ENCODE results near the gene DMRTC2. TPM values are rescaled to one million over a fixed set of nuclear protein-coding genes. Genes with fewer than 3 reads are reported as not detected.

DMRTC2 gene
- total RNA-seq, 2 donors from 2014 or later: not detected

GRCh38 chr19:41883821-41884733 is 39.2 kb downstream of the DMRTC2 start:
- Mint-ChIP-seq H3K9me3 (no peaks in the 10 kb centered on the region), H3K4me3 (peak overlapping the region; percentile 80), H3K36me3 (ENCODE audit: low read depth) (peaks cover 64% of the 10 kb centered on the region), H3K27me3 (no peaks in the 10 kb centered on the region), H3K27ac (peak overlapping the region; percentile 83), H3K4me1 (peaks cover 37% of the 10 kb centered on the region)
- ATAC-seq (replicated peaks): peak; percentile 73

GRCh38 chr19:41886761-41887710 is 42.2 kb downstream of the DMRTC2 start:
- Mint-ChIP-seq H3K9me3 (no peaks in the 10 kb centered on the region), H3K4me3 (peak overlapping the region; percentile 80), H3K4me1 (peaks cover 47% of the 10 kb centered on the region), H3K27ac (peak overlapping the region; percentile 83), H3K36me3 (ENCODE audit: low read depth) (peaks cover 90% of the 10 kb centered on the region), H3K27me3 (no peaks in the 10 kb centered on the region)
- peak; percentile 67 for ATAC-seq (replicated peaks)

GRCh38 chr19:41887711-41888382 is 43.0 kb downstream of the DMRTC2 start:
- peak overlapping the region; percentile 83 for H3K27ac Mint-ChIP-seq
- H3K36me3 Mint-ChIP-seq (ENCODE audit: low read depth): peaks cover 89% of the 10 kb centered on the region
- peaks cover 40% of the 10 kb centered on the region for H3K4me1 Mint-ChIP-seq
- ATAC-seq (replicated peaks): peak; percentile 74
- peak overlapping the region; percentile 80 for H3K4me3 Mint-ChIP-seq
- no peaks in the 10 kb centered on the region for H3K27me3 Mint-ChIP-seq
- no peaks in the 10 kb centered on the region for H3K9me3 Mint-ChIP-seq

GRCh38 chr19:41888926-41889325 is 44.1 kb downstream of the DMRTC2 start:
- peak overlapping the region; percentile 80 for H3K4me3 Mint-ChIP-seq
- H3K9me3 Mint-ChIP-seq: no peaks in the 10 kb centered on the region
- peaks cover 40% of the 10 kb centered on the region for H3K4me1 Mint-ChIP-seq
- H3K27ac Mint-ChIP-seq: peak overlapping the region; percentile 83
- peaks cover 88% of the 10 kb centered on the region for H3K36me3 Mint-ChIP-seq (ENCODE audit: low read depth)
- no peaks in the 10 kb centered on the region for H3K27me3 Mint-ChIP-seq
- ATAC-seq (replicated peaks): no peak

- no peaks in the 10 kb centered on the region for H3K27me3 Mint-ChIP-seq
- H3K4me3 Mint-ChIP-seq: peak overlapping the region; percentile 23
- no peak for ATAC-seq (replicated peaks)
- peak overlapping the region; percentile 75 for H3K27ac Mint-ChIP-seq
- peaks cover 84% of the 10 kb centered on the region for H3K36me3 Mint-ChIP-seq (ENCODE audit: low read depth)
- H3K4me1 Mint-ChIP-seq: peaks cover 39% of the 10 kb centered on the region
- H3K9me3 Mint-ChIP-seq: no peaks in the 10 kb centered on the region
Observed at GRCh38 chr19:41889896-41890295, 45.1 kb downstream of the DMRTC2 start.

GRCh38 chr19:41890936-41891335 is 46.1 kb downstream of the DMRTC2 start:
- Mint-ChIP-seq H3K4me1 (peaks cover 38% of the 10 kb centered on the region), H3K27me3 (no peaks in the 10 kb centered on the region), H3K36me3 (ENCODE audit: low read depth) (peaks cover 84% of the 10 kb centered on the region), H3K9me3 (no peaks in the 10 kb centered on the region), H3K4me3 (no peak overlapping the region), H3K27ac (no peak overlapping the region)
- no peak for ATAC-seq (replicated peaks)

GRCh38 chr19:41892173-41892902 is 47.5 kb downstream of the DMRTC2 start:
- Mint-ChIP-seq H3K36me3 (ENCODE audit: low read depth) (peaks cover 76% of the 10 kb centered on the region), H3K27ac (peak overlapping the region; percentile 73), H3K27me3 (no peaks in the 10 kb centered on the region), H3K4me3 (no peak overlapping the region), H3K4me1 (peaks cover 26% of the 10 kb centered on the region), H3K9me3 (no peaks in the 10 kb centered on the region)
- ATAC-seq (replicated peaks): no peak

GRCh38 chr19:41893899-41894298 is 49.1 kb downstream of the DMRTC2 start:
- Mint-ChIP-seq H3K27ac (peak overlapping the region; percentile 50), H3K4me1 (peaks cover 17% of the 10 kb centered on the region), H3K36me3 (ENCODE audit: low read depth) (peaks cover 78% of the 10 kb centered on the region), H3K27me3 (no peaks in the 10 kb centered on the region), H3K9me3 (no peaks in the 10 kb centered on the region), H3K4me3 (no peak overlapping the region)
- peak; percentile 23 for ATAC-seq (replicated peaks)

GRCh38 chr19:41894350-41894749 is 49.5 kb downstream of the DMRTC2 start:
- Mint-ChIP-seq H3K27me3 (no peaks in the 10 kb centered on the region), H3K9me3 (no peaks in the 10 kb centered on the region), H3K27ac (peak overlapping the region; percentile 50), H3K4me3 (no peak overlapping the region), H3K4me1 (peaks cover 22% of the 10 kb centered on the region), H3K36me3 (ENCODE audit: low read depth) (peaks cover 78% of the 10 kb centered on the region)
- no peak for ATAC-seq (replicated peaks)

- peaks cover 78% of the 10 kb centered on the region for H3K36me3 Mint-ChIP-seq (ENCODE audit: low read depth)
- H3K27ac Mint-ChIP-seq: peak overlapping the region; percentile 58
- peaks cover 17% of the 10 kb centered on the region for H3K4me1 Mint-ChIP-seq
- peak overlapping the region; percentile 2 for H3K4me3 Mint-ChIP-seq
- no peaks in the 10 kb centered on the region for H3K9me3 Mint-ChIP-seq
- no peaks in the 10 kb centered on the region for H3K27me3 Mint-ChIP-seq
- peak; percentile 53 for ATAC-seq (replicated peaks)
Observed at GRCh38 chr19:41895745-41896580, 51.1 kb downstream of the DMRTC2 start.

GRCh38 chr19:41896581-41896942 is 51.7 kb downstream of the DMRTC2 start:
- Mint-ChIP-seq H3K4me3 (no peak overlapping the region), H3K4me1 (peaks cover 15% of the 10 kb centered on the region), H3K27me3 (no peaks in the 10 kb centered on the region), H3K27ac (peak overlapping the region; percentile 58), H3K9me3 (no peaks in the 10 kb centered on the region), H3K36me3 (ENCODE audit: low read depth) (peaks cover 80% of the 10 kb centered on the region)
- no peak for ATAC-seq (replicated peaks)

GRCh38 chr19:41897181-41897580 is 52.3 kb downstream of the DMRTC2 start:
- Mint-ChIP-seq H3K4me3 (no peak overlapping the region), H3K27me3 (no peaks in the 10 kb centered on the region), H3K27ac (peak overlapping the region; percentile 30), H3K4me1 (peaks cover 12% of the 10 kb centered on the region), H3K9me3 (no peaks in the 10 kb centered on the region), H3K36me3 (ENCODE audit: low read depth) (peaks cover 82% of the 10 kb centered on the region)
- no peak for ATAC-seq (replicated peaks)

GRCh38 chr19:41897820-41898219 is 53.0 kb downstream of the DMRTC2 start:
- no peaks in the 10 kb centered on the region for H3K27me3 Mint-ChIP-seq
- peaks cover 12% of the 10 kb centered on the region for H3K4me1 Mint-ChIP-seq
- H3K36me3 Mint-ChIP-seq (ENCODE audit: low read depth): peaks cover 82% of the 10 kb centered on the region
- H3K4me3 Mint-ChIP-seq: no peak overlapping the region
- H3K9me3 Mint-ChIP-seq: no peaks in the 10 kb centered on the region
- ATAC-seq (replicated peaks): no peak
- H3K27ac Mint-ChIP-seq: peak overlapping the region; percentile 30

All from activated T-helper 17 cell treated with anti-CD3 and anti-CD28 coated beads, Interleukin-2, amount 50 U/mL, for 72 hours (primary cell).